H9 (cell line): ENCODE results near the gene PNMA1. TPM values are rescaled to one million over a fixed set of nuclear protein-coding genes. Genes with fewer than 3 reads are reported as not detected.

Source experiments
- DNase-seq: peaks from one replicate; pipeline ENCODE4 v3.0.0-alpha.2; 2017
- H2AFZ ChIP-seq: one replicate; pipeline ENCODE4 v1.6.1; 2013; ENCODE audit warnings: mild to moderate bottlenecking, low read length, control low read depth, moderate library complexity
- H2AK5ac ChIP-seq: 2 replicates; pipeline ENCODE4 v1.6.1; 2013; ENCODE audit warnings: low read length, control low read depth, mixed read lengths; ENCODE audit not compliant: insufficient read length
- H2BK120ac ChIP-seq: one replicate; pipeline ENCODE4 v1.6.1; 2013; ENCODE audit warnings: low read depth, mild to moderate bottlenecking, low read length, control low read depth, inconsistent platforms; ENCODE audit not compliant: poor library complexity, severe bottlenecking
- H2BK12ac ChIP-seq: 2 replicates; pipeline ENCODE4 v1.6.1; 2013; ENCODE audit warnings: low read length, control low read depth, mixed read lengths, low read depth; ENCODE audit not compliant: insufficient read length
- H2BK15ac ChIP-seq: 2 replicates; pipeline ENCODE4 v1.6.1; 2013; ENCODE audit warnings: low read depth, low read length, control low read depth
- H2BK20ac ChIP-seq: one replicate; pipeline ENCODE4 v1.6.1; 2013; ENCODE audit warnings: low read depth, mild to moderate bottlenecking, low read length, control low read depth, inconsistent platforms; ENCODE audit not compliant: poor library complexity, severe bottlenecking
- H2BK5ac ChIP-seq: 2 replicates; pipeline ENCODE4 v1.6.1; 2013; ENCODE audit warnings: low read length, control low read depth, mixed read lengths; ENCODE audit not compliant: insufficient read length
- H3K14ac ChIP-seq: 2 replicates; pipeline ENCODE4 v1.6.1; 2013; ENCODE audit warnings: low read length, control low read depth; ENCODE audit not compliant: insufficient read depth
- H3K18ac ChIP-seq: 2 replicates; pipeline ENCODE4 v1.6.1; 2013; ENCODE audit warnings: low read depth, mild to moderate bottlenecking, mixed read lengths, low read length, control low read depth; ENCODE audit not compliant: insufficient read length
- H3K23ac ChIP-seq: 2 replicates; pipeline ENCODE4 v1.6.1; 2013; ENCODE audit warnings: low read length, control low read depth, mixed read lengths, low read depth; ENCODE audit not compliant: insufficient read length
- H3K23me2 ChIP-seq: 2 replicates; pipeline ENCODE4 v1.6.1; 2013; ENCODE audit warnings: low read depth, mild to moderate bottlenecking, mixed read lengths, low read length, control low read depth; ENCODE audit not compliant: insufficient read length, poor library complexity, severe bottlenecking
- H3K27ac ChIP-seq: 2 replicates; pipeline ENCODE4 v1.5.1; 2013; ENCODE audit warnings: low read length, control low read depth, mixed read lengths, low read depth; ENCODE audit not compliant: insufficient read length
- H3K27me3 ChIP-seq: 2 replicates; pipeline ENCODE4 v1.6.1; 2013; ENCODE audit warnings: low read length, control low read depth, inconsistent platforms; ENCODE audit not compliant: insufficient read depth
- H3K4ac ChIP-seq: 2 replicates; pipeline ENCODE4 v1.6.1; 2013; ENCODE audit warnings: low read depth, mild to moderate bottlenecking, control low read depth, inconsistent platforms, low read length, moderate library complexity
- H3K4me1 ChIP-seq: 2 replicates; pipeline ENCODE4 v1.6.1; 2013; ENCODE audit warnings: low read length, control low read depth, inconsistent platforms; ENCODE audit not compliant: insufficient read depth
- H3K4me2 ChIP-seq: 2 replicates; pipeline ENCODE4 v1.6.1; 2013; ENCODE audit warnings: low read length, control low read depth, mixed read lengths; ENCODE audit not compliant: insufficient read length, insufficient read depth
- H3K56ac ChIP-seq: 2 replicates; pipeline ENCODE4 v1.6.1; 2013; ENCODE audit warnings: low read depth, mild to moderate bottlenecking, mixed read lengths, low read length, control low read depth; ENCODE audit not compliant: insufficient read length
- H3K79me1 ChIP-seq: 2 replicates; pipeline ENCODE4 v1.6.1; 2013; ENCODE audit warnings: low read depth, mild to moderate bottlenecking, moderate library complexity, low read length, control low read depth, inconsistent platforms; ENCODE audit not compliant: insufficient read depth, poor library complexity, severe bottlenecking
- H3K79me2 ChIP-seq: 2 replicates; pipeline ENCODE4 v1.6.1; 2013; ENCODE audit warnings: low read length, control low read depth, inconsistent platforms; ENCODE audit not compliant: insufficient read depth
- H3K9ac ChIP-seq: 2 replicates; pipeline ENCODE4 v1.6.1; 2013; ENCODE audit warnings: low read length, control low read depth, mixed read lengths; ENCODE audit not compliant: insufficient read length; ENCODE audit errors: extremely low read depth
- H3K9me3 ChIP-seq: one replicate; pipeline ENCODE4 v1.6.1; 2013; ENCODE audit warnings: low read depth, low read length, inconsistent platforms; ENCODE audit not compliant: control insufficient read depth
- H3T11ph ChIP-seq: one replicate; pipeline ENCODE4 v1.6.1; 2013; ENCODE audit warnings: mild to moderate bottlenecking, low read length, control low read depth, inconsistent platforms
- H4K20me1 ChIP-seq: one replicate; pipeline ENCODE4 v1.6.1; 2013; ENCODE audit not compliant: control insufficient read depth, insufficient read length, insufficient read depth
- H4K5ac ChIP-seq: 2 replicates; pipeline ENCODE4 v1.6.1; 2013; ENCODE audit warnings: low read depth, mild to moderate bottlenecking, mixed read lengths, low read length, control low read depth; ENCODE audit not compliant: insufficient read length
- H4K8ac ChIP-seq: replicated peaks from 2 replicates; pipeline ENCODE4 v1.6.1; 2013; ENCODE audit warnings: low read length, control low read depth, mixed read lengths, low read depth; ENCODE audit not compliant: insufficient read length
- H4K91ac ChIP-seq: 2 replicates; pipeline ENCODE4 v1.6.1; 2013; ENCODE audit warnings: low read depth, mild to moderate bottlenecking, moderate library complexity, mixed read lengths, low read length, control low read depth; ENCODE audit not compliant: insufficient read length
- H3K27ac Mint-ChIP-seq, 3 experiments: 2 replicates in 2 of 3; 3 replicates in 1 of 3; pipeline ENCODE4 v1.8.0; 2020 to 2021; ENCODE audit warnings: mixed read lengths in 3 of 3, mild to moderate bottlenecking in 1 of 3, moderate library complexity in 1 of 3
- H3K27me3 Mint-ChIP-seq: 2 replicates; pipeline ENCODE4 v1.8.0; 2021; ENCODE audit warnings: low read depth, mild to moderate bottlenecking, moderate library complexity, mixed read lengths
- H3K36me3 Mint-ChIP-seq, 3 experiments: 2 replicates in 2 of 3; 3 replicates in 1 of 3; pipeline ENCODE4 v1.8.0; 2020 to 2021; ENCODE audit warnings: low read depth in 3 of 3, mixed read lengths in 3 of 3; ENCODE audit not compliant: insufficient read depth in 1 of 3
- H3K4me1 Mint-ChIP-seq, 2 experiments: 2 replicates each; pipeline ENCODE4 v1.8.0; 2020; ENCODE audit warnings: mixed read lengths in 2 of 2
- H3K4me3 Mint-ChIP-seq, 2 experiments: 2 replicates in 1 of 2; 3 replicates in 1 of 2; pipeline ENCODE4 v1.8.0; 2020 to 2021; ENCODE audit warnings: mild to moderate bottlenecking in 2 of 2, mixed read lengths in 2 of 2, moderate library complexity in 1 of 2
- H3K9me3 Mint-ChIP-seq, 2 experiments: 2 replicates in 1 of 2; 3 replicates in 1 of 2; pipeline ENCODE4 v1.8.0; 2020; ENCODE audit warnings: mild to moderate bottlenecking in 2 of 2, mixed read lengths in 2 of 2, moderate library complexity in 1 of 2
- CTCF ChIP-seq: fragments of 200-600 bp; sonication (generic); conservative IDR thresholded peaks from 3 replicates; pipeline ENCODE4 v1.8.0; 2021; ENCODE audit warnings: antibody characterized with exemption, mild to moderate bottlenecking
- WGBS: extraction: QIAGEN DNeasy Blood & Tissue Kit; methylation state at CpG from one replicate; pipeline ENCODE4 v1.1.7; 2013; ENCODE audit warnings: missing lambda C conversion rate, low lambda C conversion rate, mixed read lengths; ENCODE audit not compliant: insufficient read length; ENCODE audit errors: extremely low coverage; 5-methylcytosine and 5-hydroxymethylcytosine counted together
- total RNA-seq: library from RNA; stranded (reverse); gene quantifications from 2 replicates; pipeline ENCODE4 v1.2.1, GENCODE V29; 2021

Gene PNMA1
- total RNA-seq, 1 experiment from 2014 or later = 56.1 TPM

- no CpG with 5 or more reads among the region's 6 CpGs for WGBS
- Histone ChIP-seq H4K20me1 (no peaks in the 10 kb centered on the region), H2BK5ac (no peak overlapping the region), H3K79me2 (peaks cover 4% of the 10 kb centered on the region; the same call in 1 of the 2 replicates), H3K4me2 (no peak overlapping the region), H4K8ac (no peak overlapping the region), H3K9ac (no peak overlapping the region), H4K91ac (no peak overlapping the region), H2AK5ac (no peak overlapping the region), H2BK120ac (no peak overlapping the region), H3K4ac (no peak overlapping the region), H4K5ac (no peak overlapping the region), H3K9me3 (no peaks in the 10 kb centered on the region), H3K23me2 (no peaks in the 10 kb centered on the region), H3K18ac (no peak overlapping the region), H3K56ac (no peak overlapping the region), H3K4me1 (peaks cover 6% of the 10 kb centered on the region; the same call in 1 of the 2 replicates), H3K27me3 (no peaks in the 10 kb centered on the region), H2BK15ac (no peak overlapping the region), H3T11ph (no peak overlapping the region), H2BK20ac (no peak overlapping the region), H3K23ac (no peak overlapping the region), H3K79me1 (no peaks in the 10 kb centered on the region), H3K27ac (no peak overlapping the region), H2AFZ (no peak overlapping the region), H3K14ac (no peak overlapping the region), H2BK12ac (no peak overlapping the region)
- Mint-ChIP-seq H3K36me3 (no peaks in the 10 kb centered on the region), H3K27ac (no peak overlapping the region), H3K9me3 (no peaks in the 10 kb centered on the region; a peak in 1 of 5 replicates), H3K27me3 (peaks cover 2% of the 10 kb centered on the region; the same call in 1 of the 2 replicates), H3K4me3 (no peak overlapping the region), H3K4me1 (peaks cover 38 to 40% of the 10 kb centered on the region in 2 experiments)
- no peak for TF ChIP-seq CTCF
- no peak for DNase-seq
These were observed 34.7 kb upstream of the PNMA1 start for GRCh38 chr14:73748858-73749357.
